SK-N-SH treated with all-trans-retinoic acid at 6 μM for 48 hours (cell line): ENCODE results near the gene DENND2C.

Source experiments
- ATAC-seq: fragments of 200-7000 bp; cut with Tn5 transposase; 3 replicates; pipeline ENCODE4 v1.9.1; 2020; ENCODE audit warnings: mild to moderate bottlenecking, moderate library complexity
- ARNTL ChIP-seq: fragments of 450-650 bp; formaldehyde crosslinking; IDR thresholded peaks from 2 replicates; pipeline ENCODE4 v1.5.0; 2020; ENCODE audit warnings: low read depth, mild to moderate bottlenecking, moderate library complexity, borderline replicate concordance
- CSDC2 ChIP-seq: fragments of 250-450 bp; sonication (Bioruptor Pico); IDR thresholded peaks from 2 replicates; pipeline ENCODE4 v1.5.0; 2020; ENCODE audit warnings: mild to moderate bottlenecking, moderate library complexity
- CSRNP3 ChIP-seq: fragments of 250-450 bp; sonication (Bioruptor Pico); IDR thresholded peaks from 2 replicates; pipeline ENCODE4 v1.5.1; 2021; ENCODE audit warnings: mild to moderate bottlenecking, moderate library complexity
- ESRRG ChIP-seq: fragments of 250-450 bp; sonication (Bioruptor Pico); IDR thresholded peaks from 2 replicates; pipeline ENCODE4 v1.6.1; 2021; ENCODE audit warnings: mild to moderate bottlenecking
- GLIS3 ChIP-seq: fragments of 250-450 bp; sonication (Bioruptor Pico); IDR thresholded peaks from 2 replicates; pipeline ENCODE4 v1.5.0; 2020; ENCODE audit warnings: mild to moderate bottlenecking, moderate library complexity
- ISL1 ChIP-seq: fragments of 250-450 bp; sonication (Bioruptor Pico); IDR thresholded peaks from 2 replicates; pipeline ENCODE4 v2.1.2; 2022; ENCODE audit warnings: mild to moderate bottlenecking, moderate library complexity
- OSR1 ChIP-seq: fragments of 250-450 bp; sonication (Bioruptor Pico); IDR thresholded peaks from 2 replicates; pipeline ENCODE4 v1.8.0; 2022; ENCODE audit warnings: moderate library complexity, mild to moderate bottlenecking, inconsistent platforms
- PATZ1 ChIP-seq: fragments of 250-450 bp; sonication (Bioruptor Pico); IDR thresholded peaks from 2 replicates; pipeline ENCODE4 v1.8.0; 2020; ENCODE audit warnings: mild to moderate bottlenecking, moderate library complexity, borderline replicate concordance
- PPARA ChIP-seq: fragments of 250-450 bp; sonication (Bioruptor Pico); IDR thresholded peaks from 2 replicates; pipeline ENCODE4 v1.5.0; 2020; ENCODE audit warnings: mild to moderate bottlenecking, borderline replicate concordance
- RARB ChIP-seq: fragments of 250-450 bp; sonication (Bioruptor Pico); IDR thresholded peaks from 2 replicates; pipeline ENCODE4 v1.8.0; 2021; ENCODE audit warnings: mild to moderate bottlenecking, moderate library complexity
- SNAI2 ChIP-seq: fragments of 250-450 bp; sonication (Bioruptor Pico); IDR thresholded peaks from 2 replicates; pipeline ENCODE4 v1.5.0; 2020; ENCODE audit warnings: mild to moderate bottlenecking, moderate library complexity
- TCF4 ChIP-seq: fragments of 250-450 bp; sonication (Bioruptor Pico); IDR thresholded peaks from 2 replicates; pipeline ENCODE4 v1.8.0; 2021; ENCODE audit warnings: mild to moderate bottlenecking, moderate library complexity, borderline replicate concordance
- TOX ChIP-seq: fragments of 250-450 bp; sonication (Bioruptor Pico); IDR thresholded peaks from 2 replicates; pipeline ENCODE4 v1.8.0; 2021; ENCODE audit warnings: mild to moderate bottlenecking, moderate library complexity, borderline replicate concordance
- TSHZ2 ChIP-seq: fragments of 250-450 bp; sonication (Bioruptor Pico); IDR thresholded peaks from 2 replicates; pipeline ENCODE4 v1.5.0; 2020; ENCODE audit warnings: mild to moderate bottlenecking, moderate library complexity
- ZC3H10 ChIP-seq: fragments of 250-450 bp; sonication (Bioruptor Pico); IDR thresholded peaks from 2 replicates; pipeline ENCODE4 v1.5.1; 2021; ENCODE audit warnings: mild to moderate bottlenecking, moderate library complexity
- ZFP3 ChIP-seq: fragments of 250-450 bp; sonication (Bioruptor Pico); IDR thresholded peaks from 2 replicates; pipeline ENCODE4 v1.5.0; 2020; ENCODE audit warnings: mild to moderate bottlenecking, moderate library complexity
- ZFP30 ChIP-seq: fragments of 450-650 bp; formaldehyde crosslinking; IDR thresholded peaks from 2 replicates; pipeline ENCODE4 v1.5.0; 2022; ENCODE audit warnings: mild to moderate bottlenecking, moderate library complexity
- ZNF565 ChIP-seq: fragments of 450-650 bp; formaldehyde crosslinking; conservative IDR thresholded peaks from 2 replicates; pipeline ENCODE4 v1.5.0; 2020; ENCODE audit warnings: low read depth, mild to moderate bottlenecking, moderate library complexity
- ZNF70 ChIP-seq: fragments of 450-650 bp; formaldehyde crosslinking; IDR thresholded peaks from 2 replicates; pipeline ENCODE4 v1.5.0; 2020; ENCODE audit warnings: mild to moderate bottlenecking, moderate library complexity
- ZNF8 ChIP-seq: fragments of 450-650 bp; formaldehyde crosslinking; IDR thresholded peaks from 2 replicates; pipeline ENCODE4 v1.5.0; 2020; ENCODE audit warnings: mild to moderate bottlenecking, moderate library complexity
- TF ChIP-seq, protein P1 (sequence below): fragments of 250-450 bp; sonication (Bioruptor Pico); IDR thresholded peaks from 2 replicates; pipeline ENCODE4 v1.8.0; 2021; ENCODE audit warnings: low read depth, mild to moderate bottlenecking, moderate library complexity, borderline replicate concordance

Gene DENND2C

GRCh38 chr1:114707604-114708003 lies 37.8 kb upstream of the DENND2C start:
- no peak for ATAC-seq
- TF ChIP-seq ZFP3 (CRISPR knock-in tag), result no peak
- no peak for TF ChIP-seq ESRRG (CRISPR knock-in tag)

GRCh38 chr1:114703242-114703641 lies 33.4 kb upstream of the DENND2C start:
- TF ChIP-seq ZNF70 (CRISPR knock-in tag), result no peak
- TF ChIP-seq OSR1 (CRISPR knock-in tag), result no peak
- TF ChIP-seq TSHZ2 (CRISPR knock-in tag), result no peak
- no peak for TF ChIP-seq PPARA (CRISPR knock-in tag)
- TF ChIP-seq ZFP30 (CRISPR knock-in tag), result no peak
- TF ChIP-seq CSRNP3, result no peak
- no peak for TF ChIP-seq TOX (CRISPR knock-in tag)
- no peak for TF ChIP-seq CSDC2 (CRISPR knock-in tag)
- TF ChIP-seq ARNTL (CRISPR knock-in tag), result no peak
- TF ChIP-seq ZC3H10 (CRISPR knock-in tag), result no peak
- TF ChIP-seq GLIS3 (CRISPR knock-in tag), result no peak
- TF ChIP-seq SNAI2 (CRISPR knock-in tag), result no peak
- TF ChIP-seq ZNF8, result no peak
- TF ChIP-seq ISL1 (CRISPR knock-in tag), result no peak
- TF ChIP-seq, protein P1, sequence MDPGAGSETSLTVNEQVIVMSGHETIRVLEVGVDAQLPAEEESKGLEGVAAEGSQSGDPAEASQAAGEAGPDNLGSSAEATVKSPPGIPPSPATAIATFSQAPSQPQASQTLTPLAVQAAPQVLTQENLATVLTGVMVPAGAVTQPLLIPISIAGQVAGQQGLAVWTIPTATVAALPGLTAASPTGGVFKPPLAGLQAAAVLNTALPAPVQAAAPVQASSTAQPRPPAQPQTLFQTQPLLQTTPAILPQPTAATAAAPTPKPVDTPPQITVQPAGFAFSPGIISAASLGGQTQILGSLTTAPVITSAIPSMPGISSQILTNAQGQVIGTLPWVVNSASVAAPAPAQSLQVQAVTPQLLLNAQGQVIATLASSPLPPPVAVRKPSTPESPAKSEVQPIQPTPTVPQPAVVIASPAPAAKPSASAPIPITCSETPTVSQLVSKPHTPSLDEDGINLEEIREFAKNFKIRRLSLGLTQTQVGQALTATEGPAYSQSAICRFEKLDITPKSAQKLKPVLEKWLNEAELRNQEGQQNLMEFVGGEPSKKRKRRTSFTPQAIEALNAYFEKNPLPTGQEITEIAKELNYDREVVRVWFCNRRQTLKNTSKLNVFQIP (CRISPR knock-in tag), result no peak
- no peak for TF ChIP-seq TCF4 (CRISPR knock-in tag)
- no peak for TF ChIP-seq ZNF565
- ATAC-seq, result peak; percentile 32; the same call in 2 of the 3 replicates

GRCh38 chr1:114702737-114703136 lies 32.9 kb upstream of the DENND2C start:
- ATAC-seq, result peak; percentile 13; the same call in 1 of the 3 replicates
- no peak for TF ChIP-seq ARNTL (CRISPR knock-in tag)
- TF ChIP-seq, protein P1 (CRISPR knock-in tag), result no peak
- no peak for TF ChIP-seq ISL1 (CRISPR knock-in tag)
- TF ChIP-seq ZFP3 (CRISPR knock-in tag), result no peak
- no peak for TF ChIP-seq TCF4 (CRISPR knock-in tag)
- TF ChIP-seq TOX (CRISPR knock-in tag), result no peak
- no peak for TF ChIP-seq SNAI2 (CRISPR knock-in tag)
- TF ChIP-seq PATZ1 (CRISPR knock-in tag), result no peak
- no peak for TF ChIP-seq CSRNP3
- no peak for TF ChIP-seq CSDC2 (CRISPR knock-in tag)
- no peak for TF ChIP-seq GLIS3 (CRISPR knock-in tag)
- no peak for TF ChIP-seq RARB (CRISPR knock-in tag)
